Measurements from ENCODE around the gene BACH2. TPM values are rescaled to one million over a fixed set of nuclear protein-coding genes. Genes with fewer than 3 reads are reported as not detected.

The BACH2 gene
- total and polyA plus RNA-seq, 7 donors: 0.12 to 16.9 (median 5.9) TPM

DNA sequence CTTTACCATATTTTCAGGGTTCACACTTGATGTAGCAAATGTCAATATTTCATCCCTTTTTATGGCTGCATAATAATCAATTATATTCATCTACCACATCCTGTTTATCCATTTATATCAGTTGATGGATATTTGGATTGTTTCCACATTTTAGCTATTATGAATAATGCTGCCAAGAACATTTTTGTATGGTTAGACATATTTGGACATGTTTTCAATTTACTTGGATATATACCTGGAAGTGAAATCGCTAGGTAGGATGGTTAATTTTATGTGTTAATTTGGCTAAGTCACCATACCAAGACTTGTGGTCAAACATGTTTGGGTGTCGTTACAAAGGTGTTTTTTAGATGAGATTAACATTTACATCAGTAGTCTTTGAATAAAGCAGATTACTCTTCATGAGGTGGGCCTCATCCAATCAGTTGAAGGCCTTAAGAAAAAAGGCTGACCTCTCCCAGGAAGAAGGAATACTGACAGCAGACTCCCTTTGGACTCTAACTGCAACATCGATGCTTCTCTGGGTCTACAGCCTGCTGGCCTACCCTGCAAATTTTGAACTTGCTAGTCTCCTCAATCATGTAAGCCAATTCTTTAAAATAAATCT, 196.5 kb downstream of the BACH2 start:
- intact Hi-C loops (cut with DNase I): no loop called here
- DNase-seq (no peak), ATAC-seq (no peak)
- no peak for TF ChIP-seq CTCF (IDR thresholded peaks at IDR 0.05)
- Histone ChIP-seq H3K9me3 (no peaks in the 10 kb centered on the region), H3K4me3 (no peak overlapping the region), H3K36me3 (ENCODE audit: insufficient read depth in 1 of 2, low read depth in 1 of 2) (no peaks in the 10 kb centered on the region), H3K27ac (peak overlapping the region; percentile 86), H3K27me3 (ENCODE audit: insufficient read depth in 3 of 3, low read length in 2 of 3) (no peaks in the 10 kb centered on the region), H3K4me1 (peaks cover 38% of the 10 kb centered on the region)
- 90 to 93% (median 91%) methylated on average over 3 of the region's 3 CpGs for WGBS, 3 donors

DNA sequence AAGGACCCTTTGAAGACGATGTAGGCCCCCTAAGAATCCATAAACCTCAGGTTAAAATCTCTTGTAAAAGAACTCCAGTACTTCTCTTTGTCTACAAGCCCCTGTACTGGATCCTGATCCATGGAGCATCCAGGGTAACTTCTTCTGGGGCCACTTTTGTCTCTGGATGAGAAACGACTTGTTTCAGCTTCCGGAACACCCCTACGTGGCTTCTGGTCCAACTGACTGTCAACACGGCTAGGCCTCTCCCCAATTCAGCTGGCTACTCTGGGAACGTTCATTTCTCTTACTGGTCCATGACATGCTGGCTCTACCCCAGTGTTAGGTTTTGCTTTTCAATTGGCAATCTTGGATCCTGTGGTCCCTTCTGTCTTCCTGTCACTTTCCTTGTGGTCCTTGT, 198.0 kb downstream of the BACH2 start:
- DNase-seq: no peak
- intact Hi-C loops (cut with DNase I): loop anchor here (5.0 to 10.0 kb wide), 3 partner anchors 124 to 199 kb away; partner anchors contain the start of gene BACH2 (in 2 of the 2)
- Histone ChIP-seq H3K9me3 (no peaks in the 10 kb centered on the region), H3K4me3 (no peak overlapping the region), H3K27me3 (ENCODE audit: insufficient read depth in 3 of 3, low read length in 2 of 3) (no peaks in the 10 kb centered on the region), H3K27ac (peak overlapping the region; percentile 86), H3K36me3 (ENCODE audit: insufficient read depth in 1 of 2, low read depth in 1 of 2) (no peaks in the 10 kb centered on the region), H3K4me1 (peaks cover 39% of the 10 kb centered on the region)
- TF ChIP-seq CTCF (IDR thresholded peaks at IDR 0.05): no peak
- ATAC-seq: peak; percentile 47 to 55 (median 51)
- WGBS, 3 donors: 15 to 43% (median 24%) methylated on average over 6 of the region's 6 CpGs

GRCh38 chr6:90098001-90098531, 198.6 kb downstream of the BACH2 start:
- Histone ChIP-seq H3K4me1 (peaks cover 39% of the 10 kb centered on the region), H3K36me3 (ENCODE audit: insufficient read depth in 1 of 2, low read depth in 1 of 2) (no peaks in the 10 kb centered on the region), H3K27me3 (ENCODE audit: insufficient read depth in 3 of 3, low read length in 2 of 3) (no peaks in the 10 kb centered on the region), H3K4me3 (no peak overlapping the region), H3K27ac (peak overlapping the region; percentile 86), H3K9me3 (no peaks in the 10 kb centered on the region)
- 12 to 26% (median 16%) methylated on average over 4 of the region's 4 CpGs for WGBS, 3 donors
- ATAC-seq (peak; percentile 87 to 91 (median 88)), DNase-seq (peak; percentile 81 to 82)
- TF ChIP-seq CTCF (IDR thresholded peaks at IDR 0.05): peak; percentile 37
- intact Hi-C loops (cut with DNase I): loop anchor here (5.0 to 10.0 kb wide), 3 partner anchors 123 to 199 kb away; partner anchors contain the start of gene BACH2 (in 2 of the 2)

DNA sequence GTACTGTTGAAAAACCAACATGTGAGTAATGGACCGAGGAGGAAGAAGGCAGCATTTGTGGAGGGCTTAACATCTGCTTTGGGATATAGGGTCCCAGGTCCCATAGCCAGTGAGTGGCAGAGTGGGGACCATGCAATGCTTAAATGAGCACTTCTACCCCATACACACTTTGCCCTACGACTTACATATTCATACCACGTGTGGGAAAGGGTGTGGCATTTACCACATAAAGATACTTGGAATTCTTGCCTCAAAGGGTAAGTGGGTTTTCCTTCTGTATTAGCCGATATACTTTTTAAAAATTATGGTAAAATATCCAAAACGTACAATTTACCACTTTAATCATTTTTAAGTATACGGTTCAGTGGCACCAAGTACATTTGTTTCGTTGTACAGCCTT, 199.3 kb downstream of the BACH2 start:
- intact Hi-C loops (cut with DNase I): loop anchor here (2.0 to 10.0 kb wide), 4 partner anchors 121 to 200 kb away; partner anchors contain the start of gene BACH2 (in 2 of the 2)
- peaks cover 39% of the 10 kb centered on the region for H3K4me1 ChIP-seq
- TF ChIP-seq CTCF (IDR thresholded peaks at IDR 0.05): no peak
- H3K27me3 ChIP-seq (ENCODE audit: insufficient read depth in 3 of 3, low read length in 2 of 3): no peaks in the 10 kb centered on the region
- ATAC-seq (no peak), DNase-seq (no peak)
- no peaks in the 10 kb centered on the region for H3K9me3 ChIP-seq
- no peak overlapping the region for H3K4me3 ChIP-seq
- H3K27ac ChIP-seq: peak overlapping the region; percentile 86
- no peaks in the 10 kb centered on the region for H3K36me3 ChIP-seq (ENCODE audit: insufficient read depth in 1 of 2, low read depth in 1 of 2)
- 55 to 67% (median 60%) methylated on average over 7 of the region's 7 CpGs for WGBS, 3 donors
